Cardiac fibroblast (primary cell): ENCODE results near the gene MBTPS1.

Experiments used
- DNase-seq, 2 donors: peaks; one replicate each; pipeline versions ENCODE4 v3.0.0 to v3.0.0-alpha.2; 2010; ENCODE audit warnings: low read depth in 2 of 2
- H3K4me3 ChIP-seq, 2 donors: replicated peaks in 1 of 2; 1 replicate in 1 of 2; 2 replicates in 1 of 2; pipeline ENCODE4 v1.5.1; 2011; ENCODE audit warnings: low read depth in 2 of 2, low read length in 2 of 2, mild to moderate bottlenecking in 2 of 2, moderate library complexity in 1 of 2
- CTCF ChIP-seq: IDR thresholded peaks from one replicate; pipeline ENCODE4 v1.5.1; 2011; ENCODE audit warnings: low read depth, mild to moderate bottlenecking, low read length, inconsistent platforms

Gene MBTPS1

GRCh38 chr16:84116720-84117493 lies at the start of gene MBTPS1:
MBTPS1 (minus strand) TSS chr16:84116942; CDS start chr16:84101783, 15,159 bp downstream.
- H3K4me3 ChIP-seq: peak within 1 kb of the TSS; percentile 97
- peak; percentile 98 to 99 for DNase-seq
- no peak for TF ChIP-seq CTCF

- H3K4me3 ChIP-seq: no peak overlapping the region
- TF ChIP-seq CTCF: no peak
- DNase-seq: no peak
Measured at GRCh38 chr16:84165746-84166145, 49.0 kb upstream of the MBTPS1 start.

GRCh38 chr16:84161801-84162200 lies 45.1 kb upstream of the MBTPS1 start:
- no peak for TF ChIP-seq CTCF
- no peak overlapping the region for H3K4me3 ChIP-seq
- DNase-seq: no peak

GRCh38 chr16:84161037-84161436 lies 44.3 kb upstream of the MBTPS1 start:
- no peak overlapping the region for H3K4me3 ChIP-seq
- no peak for TF ChIP-seq CTCF
- DNase-seq: no peak

- no peak for DNase-seq
- no peak overlapping the region for H3K4me3 ChIP-seq
- no peak for TF ChIP-seq CTCF
Measured at GRCh38 chr16:84159800-84160199, 43.1 kb upstream of the MBTPS1 start.

GRCh38 chr16:84159007-84159406 lies 42.3 kb upstream of the MBTPS1 start:
- TF ChIP-seq CTCF: no peak
- no peak for DNase-seq
- H3K4me3 ChIP-seq: no peak overlapping the region
